Measurements from ENCODE around the gene DOCK2.
A peak's percentile ranks its signal among the peaks of the same experiment; 100 is the strongest.

DOCK2 gene

DNA sequence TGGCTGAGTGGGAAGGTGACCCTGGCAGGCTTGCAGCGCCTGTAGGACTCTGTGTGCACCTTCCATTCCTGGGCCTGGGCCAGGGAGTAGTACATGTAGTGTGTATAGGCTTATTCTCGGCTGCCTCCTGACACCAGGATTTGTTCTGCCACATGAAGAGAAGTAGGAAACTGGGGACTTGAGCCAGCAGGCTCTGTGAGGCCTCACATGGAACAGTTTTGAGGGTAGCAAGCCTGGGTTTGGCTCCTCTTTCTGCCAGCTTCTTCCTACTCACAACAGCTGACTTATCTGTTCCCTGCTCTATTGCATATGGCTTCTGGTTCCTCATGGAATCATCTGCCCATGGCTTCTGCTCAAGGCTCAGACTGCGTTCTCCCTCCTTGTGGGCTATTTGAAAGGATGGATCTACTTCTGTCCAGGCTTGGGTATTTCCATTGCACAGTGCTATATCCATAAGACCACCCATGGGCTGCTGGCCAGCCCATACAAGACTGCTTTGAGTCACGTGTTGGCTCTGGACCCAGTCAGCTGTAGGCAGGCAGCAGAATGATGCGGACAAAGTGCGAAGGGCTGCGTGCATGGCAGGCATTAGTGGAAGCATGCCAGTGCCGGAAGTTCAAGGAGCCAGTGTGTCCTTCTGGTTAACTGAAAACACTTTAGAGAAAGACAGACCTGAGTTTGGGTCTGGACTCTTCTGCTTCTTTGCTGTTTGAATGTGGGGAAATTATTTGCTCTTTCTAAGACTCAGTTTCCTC, 354.2 kb downstream of the DOCK2 start:
- DNase-seq: no peak

DNA sequence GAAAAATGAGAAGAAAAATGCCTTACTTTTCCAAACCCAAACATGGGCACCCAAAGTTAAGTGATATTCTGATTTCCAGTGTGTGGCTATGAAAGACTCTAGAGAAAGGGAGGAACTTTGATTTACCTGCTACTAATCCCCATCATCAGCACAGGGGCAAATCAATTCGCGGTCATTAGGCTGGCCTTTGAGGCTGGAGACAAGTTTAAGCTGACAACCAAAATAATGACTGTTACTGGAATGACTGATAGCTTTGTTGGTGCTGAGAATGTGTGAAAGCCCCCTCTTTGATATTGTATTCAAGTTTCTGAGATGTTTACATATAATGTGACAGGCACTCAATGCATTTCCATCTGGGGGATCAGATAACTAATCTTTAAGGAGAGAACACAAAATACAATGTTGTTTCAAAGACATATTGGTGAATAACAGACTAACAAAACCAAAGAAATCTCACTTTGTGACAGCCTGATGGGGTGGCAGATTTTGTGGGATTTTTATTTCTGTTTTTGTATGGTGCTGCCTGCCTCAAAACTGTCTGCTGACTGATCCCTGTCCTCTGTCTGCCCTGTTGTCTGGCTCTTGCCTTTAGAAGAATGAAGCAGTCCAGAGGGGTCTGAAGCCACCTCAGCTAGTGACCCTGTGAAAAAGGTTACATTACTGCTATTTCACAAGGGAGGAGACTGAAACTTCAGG, 355.9 kb downstream of the DOCK2 start:
- no peak for DNase-seq

DNA sequence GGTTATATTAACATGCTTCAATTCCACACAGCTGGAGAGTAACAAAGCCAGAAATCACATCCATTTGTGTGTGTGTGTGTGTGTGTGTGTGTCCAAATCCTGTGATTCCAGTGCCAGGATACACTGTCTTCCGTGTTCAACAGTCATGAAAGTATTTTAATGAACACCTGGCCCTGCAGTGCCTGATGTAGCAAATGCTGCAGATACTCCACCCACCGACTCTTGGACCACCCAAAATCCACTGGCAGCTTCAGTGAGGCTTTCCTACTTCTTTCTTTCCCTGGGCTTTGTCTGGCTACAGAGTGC, 356.4 kb downstream of the DOCK2 start:
- DNase-seq: no peak

DNA sequence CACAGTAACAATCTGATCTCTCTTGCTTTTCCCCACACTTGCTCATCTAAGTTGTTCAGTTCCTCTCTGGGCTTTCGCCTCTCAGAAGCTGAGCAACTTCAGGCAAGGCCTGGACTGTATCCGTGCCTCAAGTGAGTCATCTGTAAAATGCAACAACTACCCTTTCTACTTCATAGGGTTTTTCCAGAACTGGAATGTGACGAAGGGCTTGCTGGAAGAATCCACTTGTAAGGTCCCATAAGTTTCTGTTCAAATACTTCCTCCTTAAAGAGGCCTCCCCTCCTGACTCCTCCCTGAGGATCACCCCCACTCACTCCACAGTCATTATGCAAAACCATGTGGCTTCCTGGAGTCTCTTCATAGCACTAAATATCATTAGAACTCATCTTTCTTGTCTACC, 360.7 kb downstream of the DOCK2 start:
- DNase-seq: peak; percentile 39 to 68 (median 62)

DNA sequence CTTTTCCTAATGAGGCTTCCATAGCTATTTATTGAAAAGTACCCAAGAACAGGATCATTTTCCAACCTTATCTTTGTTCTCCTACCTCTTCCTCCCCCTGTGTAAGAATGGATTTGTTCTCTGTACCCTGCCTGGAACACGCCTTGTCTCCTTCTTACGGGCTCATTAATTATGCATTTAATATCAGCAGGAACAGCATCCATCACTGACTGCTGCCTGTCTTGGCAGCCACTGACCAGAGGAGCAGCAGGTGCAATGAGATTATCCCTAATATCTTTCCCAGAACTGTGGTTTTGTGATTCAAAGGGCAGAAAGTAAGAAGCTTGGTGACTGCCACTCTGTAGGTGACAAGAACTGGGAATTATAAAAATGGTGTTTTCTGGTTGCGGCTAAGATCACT, 362.5 kb downstream of the DOCK2 start:
- DNase-seq: no peak

DNA sequence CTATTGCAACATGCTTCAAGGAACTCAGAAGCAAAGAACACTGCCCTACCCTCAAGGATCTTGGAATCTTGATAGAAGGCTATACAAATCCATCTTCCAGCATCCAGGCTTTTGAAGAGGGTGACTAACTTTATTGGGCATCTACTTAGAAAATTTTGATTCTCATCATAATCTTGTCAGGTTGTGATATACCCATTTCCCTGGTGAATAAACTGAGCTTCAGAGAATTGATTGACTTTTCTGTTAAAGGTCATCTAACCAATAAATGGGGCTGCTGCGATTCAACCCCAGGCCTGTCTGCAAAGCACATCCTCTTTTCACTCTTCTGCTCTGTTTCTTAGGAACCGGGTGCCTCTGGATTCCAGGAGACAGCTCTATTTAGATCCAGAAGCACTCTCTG, 363.1 kb downstream of the DOCK2 start:
- DNase-seq: no peak

DNA sequence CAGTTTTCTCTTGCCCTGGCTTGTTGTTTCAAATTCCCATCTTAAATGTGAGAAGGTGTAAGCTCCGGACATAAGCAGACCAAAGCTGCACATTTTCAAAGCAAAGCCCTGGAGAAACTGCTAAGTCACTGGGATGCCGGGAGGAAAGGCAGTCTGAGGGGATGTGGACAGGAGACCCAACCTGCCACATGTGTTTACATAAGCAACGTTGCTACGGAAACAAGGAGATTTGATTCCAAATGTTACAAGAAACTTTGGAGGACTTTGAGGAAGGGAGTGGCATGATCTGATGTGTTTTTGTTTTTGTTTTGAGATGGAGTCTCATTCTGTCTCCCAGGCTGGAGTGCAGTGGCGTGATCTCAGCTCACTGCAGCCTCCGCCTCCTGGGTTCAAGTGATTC, 368.9 kb downstream of the DOCK2 start:
- DNase-seq: no peak

DNA sequence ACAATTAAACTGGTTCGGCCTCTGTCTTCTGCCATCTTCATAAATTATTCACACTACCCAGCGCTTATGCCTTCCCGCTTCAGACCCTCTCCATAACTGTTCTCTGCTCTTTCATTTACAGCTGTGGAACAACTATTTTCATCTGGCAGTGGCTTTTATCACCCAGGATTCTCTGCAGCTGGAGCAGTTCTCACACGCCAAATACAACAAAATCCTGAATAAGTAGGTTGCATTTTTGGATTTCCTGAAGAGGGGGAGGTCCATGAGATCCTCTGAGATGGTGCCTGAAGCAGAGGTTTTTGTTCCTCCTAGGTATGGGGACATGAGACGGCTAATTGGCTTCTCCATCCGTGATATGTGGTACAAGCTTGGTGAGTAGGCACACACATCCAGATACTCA, 371.3 kb downstream of the DOCK2 start:
- no peak for DNase-seq

DNA sequence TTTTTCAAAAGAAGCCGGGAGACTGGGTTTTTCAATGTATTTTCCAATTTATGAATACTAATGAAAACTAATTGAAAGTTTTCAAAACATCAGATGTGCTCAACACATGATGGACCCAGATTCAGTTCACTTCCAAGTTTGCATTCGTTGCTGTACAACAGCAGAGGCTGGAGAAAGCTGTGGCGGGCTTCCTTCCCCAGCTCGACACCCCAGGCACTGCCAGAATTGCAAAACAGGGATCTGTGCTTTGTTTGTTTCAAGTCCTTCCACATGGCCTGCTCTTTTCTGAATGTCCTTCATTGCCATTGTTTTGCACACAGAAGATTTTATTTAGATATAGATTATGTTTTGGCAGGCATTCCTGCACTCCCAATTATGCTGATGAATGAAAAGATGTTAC, 373.5 kb downstream of the DOCK2 start:
- no peak for DNase-seq

DNA sequence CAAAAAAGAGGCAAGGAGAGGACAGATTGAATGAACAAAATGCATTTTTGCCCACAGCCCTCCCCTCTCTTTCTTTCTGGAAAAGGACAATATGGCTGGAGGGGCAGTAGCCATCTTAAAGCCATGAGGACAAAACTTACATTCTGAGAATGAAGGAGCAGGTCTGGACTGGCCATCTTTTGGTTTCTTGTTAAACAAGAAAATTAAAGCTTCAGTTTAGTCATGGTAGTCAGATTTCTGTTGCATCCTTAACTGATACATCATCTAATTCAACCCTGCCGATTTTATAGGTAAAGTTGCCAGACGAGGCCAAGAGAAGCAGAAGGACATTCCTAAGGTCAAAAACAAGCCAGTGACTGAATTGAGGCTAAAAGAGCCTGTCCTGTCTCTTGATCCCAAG, 374.7 kb downstream of the DOCK2 start:
- DNase-seq: no peak

DNA sequence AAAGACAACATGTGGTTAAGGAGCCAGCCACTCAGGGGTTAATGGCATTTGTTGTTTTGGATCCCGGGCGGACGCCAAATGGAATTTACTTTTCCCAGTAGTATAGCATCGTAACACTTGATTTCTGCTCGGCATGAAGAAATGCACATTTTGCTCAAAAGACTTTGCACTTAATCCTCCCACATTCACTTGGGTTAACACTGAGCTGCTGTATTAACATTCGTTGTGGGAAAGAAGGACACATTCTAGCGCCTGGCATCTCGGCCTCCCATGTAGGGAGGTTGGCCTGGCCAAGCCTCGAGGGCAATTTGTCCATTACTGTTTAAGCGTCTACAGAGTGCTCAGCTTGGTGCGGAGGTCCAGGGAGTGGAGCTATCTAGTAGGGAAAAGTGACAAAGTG, 375.5 kb downstream of the DOCK2 start:
- DNase-seq: no peak

DNA sequence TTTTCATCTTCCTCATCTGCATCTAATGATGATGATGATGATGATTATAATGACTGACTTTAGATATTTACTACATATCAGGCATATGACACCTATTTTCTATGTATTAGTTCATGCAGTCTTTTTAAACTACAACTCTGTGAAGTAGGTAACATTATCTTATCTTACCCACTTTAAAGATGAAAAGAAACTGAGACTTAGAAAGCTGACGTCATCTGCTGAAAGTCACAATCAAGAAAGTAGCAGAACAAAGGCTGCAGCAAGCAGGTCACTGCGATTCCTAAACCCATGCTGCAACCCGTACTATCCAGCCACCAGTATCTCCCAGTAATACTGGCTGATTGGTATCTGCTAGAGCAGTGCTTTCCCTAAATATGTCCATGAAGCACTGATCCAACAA, 383.3 kb downstream of the DOCK2 start:
- DNase-seq: no peak

DNA sequence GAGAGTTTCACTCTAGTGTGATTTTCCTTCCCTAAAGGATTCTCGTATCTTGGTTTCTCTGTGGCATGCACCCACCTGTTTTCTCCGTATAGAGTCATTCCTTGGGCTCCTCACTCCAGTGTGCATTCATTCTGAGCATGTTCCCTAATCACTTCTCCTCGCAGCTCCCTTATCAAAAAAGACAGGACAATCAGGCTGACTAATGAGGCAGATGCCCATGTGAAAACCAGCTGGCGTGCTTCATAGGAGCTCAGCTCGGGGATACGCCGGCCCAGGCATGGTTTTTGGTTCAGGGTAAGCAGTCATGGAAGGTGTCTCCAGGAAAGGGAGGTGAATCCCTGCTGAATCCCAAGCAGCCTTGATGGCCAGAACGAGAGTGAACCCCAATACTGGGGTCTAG, 384.4 kb downstream of the DOCK2 start:
- no peak for DNase-seq

DNA sequence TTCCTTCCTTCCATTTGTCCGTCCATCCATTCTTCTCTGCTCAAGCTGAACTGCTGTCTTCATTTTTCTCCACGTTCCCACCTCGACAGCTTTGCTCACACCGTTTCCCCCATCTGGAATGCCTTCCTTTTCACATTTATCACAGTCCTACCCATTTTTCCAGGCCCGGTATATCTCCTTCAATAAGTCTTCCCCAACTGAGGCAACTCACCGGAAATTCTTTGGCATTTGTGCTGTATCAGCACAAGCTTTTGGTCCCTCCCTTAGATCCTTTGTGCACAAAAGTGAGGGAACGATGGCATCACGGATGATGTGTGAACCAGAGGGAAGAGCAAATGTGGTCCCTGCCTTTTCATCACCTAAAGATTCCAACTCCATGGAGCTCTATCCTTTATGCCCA, 388.8 kb downstream of the DOCK2 start:
- DNase-seq: no peak

DNA sequence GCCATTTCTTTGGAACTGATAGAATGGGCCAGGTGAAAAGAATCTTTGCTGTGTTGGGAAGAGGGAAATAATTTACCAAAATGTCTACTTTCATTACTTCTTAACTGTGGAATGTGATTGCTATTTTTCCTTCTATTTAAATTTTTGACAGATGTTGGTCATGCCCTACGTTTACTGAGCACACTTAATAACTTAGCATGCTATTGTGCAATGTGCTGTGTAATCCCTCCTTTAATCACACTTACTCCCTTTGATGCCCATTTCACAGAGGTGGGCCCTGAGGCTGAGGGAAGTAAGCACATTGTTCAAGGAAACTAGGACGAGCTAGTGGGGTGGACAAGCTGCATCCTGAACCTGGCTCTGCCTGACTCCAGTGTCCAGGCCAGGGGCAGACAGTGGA, 391.0 kb downstream of the DOCK2 start:
- DNase-seq: no peak

DNA sequence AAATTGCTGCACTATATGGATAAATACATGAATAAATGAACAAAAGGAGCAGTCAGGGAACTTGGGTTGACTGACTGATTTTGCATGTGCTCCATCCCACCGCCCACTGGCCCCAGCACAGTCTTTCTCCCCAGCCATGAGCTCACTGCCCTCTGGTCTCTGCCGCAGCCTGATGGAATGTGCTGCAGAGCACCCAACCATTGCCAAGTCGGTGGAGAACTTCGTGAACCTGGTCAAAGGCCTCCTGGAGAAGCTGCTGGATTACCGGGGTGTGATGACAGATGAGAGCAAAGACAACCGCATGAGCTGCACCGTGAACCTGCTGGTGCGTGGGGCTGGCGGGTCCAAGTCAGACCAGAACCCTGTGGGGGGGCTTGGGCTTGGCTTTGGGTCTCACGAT, 397.2 kb downstream of the DOCK2 start:
- DNase-seq: no peak

DNA sequence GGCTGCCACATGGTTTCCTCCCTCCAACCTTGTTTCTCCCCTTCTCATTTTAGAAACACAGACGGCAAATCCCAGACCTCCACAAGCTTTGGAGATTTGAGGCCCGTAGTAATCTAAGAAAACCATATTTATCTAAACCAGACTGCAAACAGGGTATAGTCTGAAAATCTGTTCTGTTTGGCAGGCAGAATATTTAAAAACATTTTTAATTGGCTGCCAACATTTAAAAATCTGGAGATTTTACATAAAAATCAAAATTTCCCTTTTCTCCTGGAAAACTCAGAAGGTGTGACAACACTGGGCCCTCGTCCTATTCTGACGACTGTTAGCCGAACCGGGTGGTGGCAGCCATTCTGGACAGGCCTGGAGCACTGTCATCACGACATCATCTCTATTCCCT, 401.2 kb downstream of the DOCK2 start:
- DNase-seq: no peak

DNA sequence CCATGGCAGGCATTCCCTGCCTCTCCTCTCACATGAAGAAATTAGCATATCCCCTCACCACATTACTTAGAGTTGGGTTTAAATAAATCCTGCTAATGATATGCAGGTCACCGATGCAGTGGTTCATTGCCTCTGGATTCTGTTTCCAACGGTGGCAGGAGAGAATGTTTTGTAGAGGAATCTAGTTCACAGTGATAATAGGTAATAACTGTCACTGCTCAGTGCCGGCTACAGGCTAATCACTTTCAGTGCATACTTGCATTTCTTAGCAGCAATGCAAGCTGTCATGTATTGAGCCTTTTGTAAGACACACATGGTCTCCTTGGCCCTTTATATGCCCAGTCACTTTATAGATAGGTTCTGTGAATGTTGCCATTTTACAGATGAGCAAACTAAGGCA, 402.8 kb downstream of the DOCK2 start:
- DNase-seq: no peak

DNA sequence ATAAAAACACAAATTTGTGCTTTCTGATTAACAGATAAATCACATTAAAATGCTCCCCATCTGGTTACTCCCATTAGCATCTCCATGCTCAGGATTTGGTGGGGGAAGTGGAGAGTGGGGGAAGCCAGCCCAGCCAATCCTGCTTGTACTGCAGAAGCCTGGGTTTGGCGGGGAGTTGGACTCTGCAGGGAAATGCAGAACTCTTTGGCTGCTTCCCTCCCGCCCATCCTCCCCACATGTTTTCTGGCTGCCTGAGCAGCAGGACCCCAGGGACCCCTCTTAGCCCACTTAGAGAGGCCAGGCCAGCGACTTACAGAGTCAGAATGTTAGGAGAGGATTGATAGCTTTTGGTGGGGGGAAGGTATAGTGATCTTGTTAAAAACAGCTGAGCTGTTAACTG, 409.2 kb downstream of the DOCK2 start:
- DNase-seq: no peak

DNA sequence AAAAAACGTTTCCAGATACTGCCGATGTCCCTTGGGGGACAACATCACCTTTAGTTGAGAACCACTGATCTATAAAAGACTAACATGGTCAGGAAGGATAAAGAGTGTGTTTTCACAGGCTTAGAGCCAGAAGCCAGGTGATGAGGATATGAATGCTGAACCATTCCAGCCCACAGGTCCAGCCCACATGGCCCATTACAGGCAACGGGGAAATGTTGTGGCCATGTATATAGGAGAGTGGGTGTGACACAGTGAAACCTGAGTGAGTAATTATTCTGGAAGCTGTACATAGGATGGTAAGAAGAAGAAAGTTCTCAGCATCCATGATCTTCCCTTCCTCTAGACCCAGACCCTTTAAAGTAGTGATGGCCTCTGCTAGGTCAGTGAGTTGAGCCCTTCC, 412.6 kb downstream of the DOCK2 start:
- DNase-seq: no peak

DNA sequence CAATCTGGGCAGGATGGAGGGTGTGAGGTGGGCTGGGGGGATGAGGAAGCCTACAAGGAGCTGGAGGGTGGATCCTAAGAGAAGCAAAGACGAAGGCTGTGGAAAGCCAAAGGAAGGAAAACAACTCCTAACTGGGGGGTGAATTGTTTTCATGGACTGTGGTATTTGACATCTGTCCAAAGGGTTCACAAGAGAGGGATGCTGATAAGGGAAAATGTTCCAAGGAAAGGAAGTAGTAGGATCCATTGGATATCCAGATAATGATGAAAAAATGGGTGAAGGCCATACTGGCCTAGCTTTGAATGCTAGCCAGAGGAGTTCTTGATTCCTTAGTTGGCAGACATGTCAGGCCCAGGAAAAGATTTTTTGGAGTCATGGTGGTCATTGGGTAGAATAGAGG, 416.8 kb downstream of the DOCK2 start:
- DNase-seq: no peak

DNA sequence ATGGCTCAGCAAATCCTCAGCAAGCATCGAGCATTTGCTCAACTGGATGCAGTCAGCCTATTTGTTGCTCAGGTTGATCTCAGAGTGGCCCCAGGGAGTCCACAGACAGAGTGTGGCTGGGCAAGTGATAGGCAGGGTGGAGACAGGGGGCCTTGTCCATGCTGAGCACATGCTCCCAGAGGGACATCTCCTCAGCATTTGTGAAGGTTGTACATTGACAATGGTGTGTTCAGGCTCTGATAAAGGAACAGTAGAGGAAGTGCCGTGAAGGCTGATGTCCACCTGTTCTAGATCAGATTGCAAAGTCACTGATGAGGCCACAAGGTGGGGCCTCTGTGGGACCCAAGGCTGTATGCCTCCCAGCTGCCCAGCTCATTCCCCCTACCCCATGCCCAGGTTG, 418.5 kb downstream of the DOCK2 start:
- no peak for DNase-seq

DNA sequence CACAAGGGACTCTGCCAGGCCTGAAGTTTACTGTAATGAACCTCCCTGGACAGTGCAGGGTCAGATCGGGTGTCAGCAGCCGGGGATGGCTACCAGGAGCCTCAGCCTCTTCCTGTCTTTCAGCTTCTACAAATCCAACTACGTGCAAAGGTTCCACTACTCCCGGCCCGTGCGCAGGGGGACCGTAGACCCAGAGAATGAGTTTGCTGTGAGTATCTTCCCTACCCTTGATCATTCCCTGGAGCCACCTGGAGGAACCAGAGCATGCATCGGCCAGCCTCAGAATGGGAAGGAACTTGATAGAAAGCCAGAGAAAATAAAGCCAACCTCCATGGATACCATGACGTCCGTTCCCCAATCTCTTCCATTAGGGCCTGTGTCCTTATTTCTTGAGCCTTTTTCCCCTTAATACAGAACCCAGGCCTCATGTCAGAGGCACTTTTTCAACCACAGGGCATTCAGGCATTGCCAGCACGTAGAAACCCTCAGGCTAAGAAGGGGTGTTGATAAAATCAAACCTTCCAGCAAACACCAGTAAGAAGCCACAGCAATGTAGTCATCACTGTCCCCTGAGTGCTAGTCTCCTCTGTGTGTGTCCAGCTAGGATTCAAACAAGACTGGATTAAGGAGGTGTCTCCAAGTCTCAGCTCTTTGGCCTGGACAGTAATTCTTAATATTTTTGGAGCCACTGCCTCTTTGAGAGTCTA, 419.6 kb downstream of the DOCK2 start:
- DNase-seq: no peak

DNA sequence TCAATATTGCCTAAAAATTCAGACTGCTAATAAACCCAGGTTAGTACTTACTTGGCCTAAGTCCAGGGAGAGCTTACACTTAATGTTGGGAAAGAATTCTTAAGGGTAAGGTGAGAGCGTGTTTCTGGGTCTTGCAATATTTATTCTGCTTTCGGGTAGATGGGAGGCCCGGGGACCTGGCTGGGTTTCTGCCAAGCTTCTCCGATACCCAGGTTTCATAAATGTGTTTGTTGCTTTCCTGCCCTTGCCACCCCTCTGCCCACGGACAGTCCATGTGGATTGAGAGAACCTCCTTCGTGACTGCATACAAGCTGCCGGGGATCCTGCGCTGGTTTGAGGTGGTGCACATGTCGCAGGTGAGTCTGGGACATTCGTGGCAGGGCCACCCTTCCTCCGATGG, 420.2 kb downstream of the DOCK2 start:
- DNase-seq: no peak

Measured in suppressor macrophage (primary cell).